Activated CD4-positive, alpha-beta T cell treated with anti-CD3 and anti-CD28 coated beads for 36 hours (primary cell): ENCODE data around the gene EIF3K. TPM values are rescaled to one million over a fixed set of nuclear protein-coding genes. Genes with fewer than 3 reads are reported as not detected.
A peak's percentile ranks its signal among the peaks of the same experiment; 100 is the strongest.

ENCODE experiments used
- ATAC-seq: fragments of 200-7000 bp; cut with Tn5 transposase; one replicate; pipeline ENCODE4 v1.10.0; 2021; ENCODE audit warnings: mild to moderate bottlenecking, moderate library complexity
- CTCF ChIA-PET: fragments of 350-600 bp; sonication (Branson Sonifier 250); formaldehyde crosslinking; loops from one replicate; lab custom pipeline; 2021; ENCODE audit warnings: antibody characterized with exemption; lab: Charles Lee
- POLR2A ChIA-PET: fragments of 350-600 bp; sonication (Branson Sonifier 250); formaldehyde crosslinking; loops from one replicate; lab custom pipeline; 2021; ENCODE audit warnings: antibody characterized with exemption, inconsistent platforms; lab: Charles Lee
- DNase-seq: peaks from one replicate; pipeline ENCODE4 v3.0.0-alpha.2; 2020
- H3K27ac Mint-ChIP-seq: one replicate; pipeline ENCODE4 v1.8.0; 2021; ENCODE audit warnings: mixed read lengths
- H3K27me3 Mint-ChIP-seq: one replicate; pipeline ENCODE4 v1.8.0; 2021; ENCODE audit warnings: mixed read lengths
- H3K36me3 Mint-ChIP-seq: one replicate; pipeline ENCODE4 v1.8.0; 2021; ENCODE audit warnings: low read depth, mixed read lengths
- H3K4me1 Mint-ChIP-seq: one replicate; pipeline ENCODE4 v1.8.0; 2021; ENCODE audit warnings: mixed read lengths
- H3K4me3 Mint-ChIP-seq: one replicate; pipeline ENCODE4 v1.8.0; 2021; ENCODE audit warnings: mild to moderate bottlenecking, moderate library complexity, mixed read lengths
- H3K9me3 Mint-ChIP-seq: one replicate; pipeline ENCODE4 v1.8.0; 2021; ENCODE audit warnings: low read depth, mixed read lengths
- intact Hi-C, 2 experiments: fragments of 100-400 bp; cut with DNase I in 1 of 2; cut with micrococcal nuclease in 1 of 2; formaldehyde crosslinking; loops; one replicate each; pipeline versions ENCODE4 v1.14.2 to v1.15.1; 2022 to 2024; cut with DNase I, micrococcal nuclease
- total RNA-seq, 2 experiments: library from RNA; stranded (reverse); gene quantifications; one replicate each; pipeline ENCODE4 v1.2.3, GENCODE V29; 2021

The EIF3K gene
- total RNA-seq, 2 experiments from 2014 or later = 269 to 297 TPM

DNA sequence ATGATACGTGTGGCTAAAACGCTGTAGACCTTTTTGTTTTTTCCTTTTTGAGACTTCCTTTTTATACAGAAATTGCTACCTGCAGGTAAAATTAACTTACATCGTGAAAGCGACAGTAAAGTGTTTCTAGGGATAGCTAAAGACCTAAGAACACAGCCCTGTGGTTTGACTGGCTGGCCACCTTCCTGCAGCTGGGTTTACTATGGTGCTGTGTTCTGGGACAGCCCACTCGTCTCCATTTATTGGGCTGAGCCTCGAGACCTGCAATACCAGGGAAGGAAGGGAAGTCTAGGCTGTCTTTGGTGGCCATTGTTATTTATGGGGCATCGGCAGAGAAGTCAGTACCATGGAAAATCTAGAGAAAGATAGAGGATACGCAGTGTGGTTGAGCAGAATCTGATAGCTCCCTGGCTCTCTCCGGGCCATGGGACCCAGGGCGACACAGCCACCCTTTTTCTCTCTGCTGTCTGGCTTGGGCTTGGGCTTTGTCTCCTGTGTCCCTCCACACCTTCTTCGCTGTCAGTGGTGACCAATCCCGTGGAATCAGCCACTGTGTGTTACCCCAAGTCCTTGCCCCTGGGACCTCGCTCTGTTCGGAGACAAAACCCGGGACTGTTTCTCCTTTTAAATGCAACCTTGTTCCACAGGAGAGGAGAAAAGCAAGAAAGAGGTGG lies 59.4 kb downstream of the EIF3K start:
- H3K9me3 Mint-ChIP-seq = no peaks in the 10 kb centered on the region
- no peaks in the 10 kb centered on the region for H3K27me3 Mint-ChIP-seq
- peaks cover 74% of the 10 kb centered on the region for H3K4me1 Mint-ChIP-seq
- ChIA-PET CTCF (interaction anchor here (1.1 kb wide), 1 partner anchor 9 kb away, joined by 3 read pairs; no protein-coding TSS in a partner anchor), POLR2A (no interaction called here)
- ATAC-seq (no peak), DNase-seq (no peak)
- intact Hi-C loops = no loop called here
- no peak overlapping the region for H3K27ac Mint-ChIP-seq
- peaks cover 19% of the 10 kb centered on the region for H3K36me3 Mint-ChIP-seq
- no peak overlapping the region for H3K4me3 Mint-ChIP-seq

DNA sequence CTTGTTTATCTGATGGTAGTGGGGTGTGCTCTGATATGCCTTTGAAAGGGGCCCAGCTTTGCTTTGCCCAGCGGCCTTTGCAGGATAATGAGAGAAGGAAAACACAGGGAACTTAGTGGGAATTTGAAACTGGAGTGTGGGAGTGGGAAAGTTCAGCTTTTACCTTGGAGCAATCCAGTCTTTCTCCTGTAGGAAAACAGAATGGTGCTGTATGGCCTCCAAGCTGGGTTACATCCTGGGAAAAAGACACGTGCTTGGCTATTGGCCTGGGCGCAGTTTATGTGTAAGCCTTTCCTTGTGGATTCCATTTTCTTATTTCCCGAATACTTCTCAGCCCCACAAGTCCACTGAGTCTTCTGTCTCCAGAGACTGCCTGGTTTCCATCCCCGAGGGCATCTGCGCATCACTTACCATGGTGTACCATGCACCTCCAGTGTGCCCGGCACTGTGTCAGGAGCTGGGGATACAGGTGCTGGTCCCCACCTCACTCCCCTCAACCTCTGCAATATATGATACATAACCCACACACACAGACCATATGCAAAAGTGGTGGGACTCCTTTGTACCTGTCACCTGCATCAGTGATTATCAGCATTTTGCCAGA lies 60.0 kb downstream of the EIF3K start:
- intact Hi-C loops = no loop called here

DNA sequence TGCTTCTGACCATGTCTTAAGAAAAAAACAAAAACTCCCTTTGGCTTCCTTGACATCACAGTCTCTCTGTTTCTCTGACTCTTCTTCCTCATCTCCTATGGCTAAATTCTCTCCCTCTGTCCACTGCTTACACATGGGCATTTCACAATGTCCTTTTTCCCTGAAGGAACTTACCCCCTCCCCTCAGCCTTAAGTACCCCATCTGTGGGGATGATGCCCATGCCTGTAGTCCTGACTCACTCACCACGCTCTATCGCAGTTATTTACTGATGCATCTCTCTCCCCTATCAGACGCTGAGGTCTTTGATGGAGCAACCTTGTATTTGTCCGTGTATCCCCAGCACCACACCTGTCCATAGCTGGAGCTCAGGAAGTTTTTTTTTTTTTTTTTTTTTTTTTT lies 60.9 kb downstream of the EIF3K start:
- no peak for ATAC-seq
- no peak overlapping the region for H3K4me3 Mint-ChIP-seq
- H3K27me3 Mint-ChIP-seq = no peaks in the 10 kb centered on the region
- DNase-seq = no peak
- no peaks in the 10 kb centered on the region for H3K9me3 Mint-ChIP-seq
- peak overlapping the region; percentile 72 for H3K27ac Mint-ChIP-seq
- peaks cover 16% of the 10 kb centered on the region for H3K36me3 Mint-ChIP-seq
- POLR2A ChIA-PET = no interaction called here
- intact Hi-C loops = loop anchor here in 1 of 2 experiments (5.0 kb wide), 1 partner anchor 33 kb away; the partner anchor contains the start of gene ACTN4
- peaks cover 84% of the 10 kb centered on the region for H3K4me1 Mint-ChIP-seq
- CTCF ChIA-PET = no interaction called here

More for the DNA sequence above, 60.0 kb downstream of the EIF3K start:
- no peak overlapping the region for H3K27ac Mint-ChIP-seq
- peaks cover 80% of the 10 kb centered on the region for H3K4me1 Mint-ChIP-seq
- H3K9me3 Mint-ChIP-seq = no peaks in the 10 kb centered on the region
- H3K36me3 Mint-ChIP-seq = peaks cover 17% of the 10 kb centered on the region
- DNase-seq (no peak), ATAC-seq (no peak)
- H3K4me3 Mint-ChIP-seq = no peak overlapping the region
- H3K27me3 Mint-ChIP-seq = no peaks in the 10 kb centered on the region
- ChIA-PET POLR2A (no interaction called here), CTCF (no interaction called here)

DNA sequence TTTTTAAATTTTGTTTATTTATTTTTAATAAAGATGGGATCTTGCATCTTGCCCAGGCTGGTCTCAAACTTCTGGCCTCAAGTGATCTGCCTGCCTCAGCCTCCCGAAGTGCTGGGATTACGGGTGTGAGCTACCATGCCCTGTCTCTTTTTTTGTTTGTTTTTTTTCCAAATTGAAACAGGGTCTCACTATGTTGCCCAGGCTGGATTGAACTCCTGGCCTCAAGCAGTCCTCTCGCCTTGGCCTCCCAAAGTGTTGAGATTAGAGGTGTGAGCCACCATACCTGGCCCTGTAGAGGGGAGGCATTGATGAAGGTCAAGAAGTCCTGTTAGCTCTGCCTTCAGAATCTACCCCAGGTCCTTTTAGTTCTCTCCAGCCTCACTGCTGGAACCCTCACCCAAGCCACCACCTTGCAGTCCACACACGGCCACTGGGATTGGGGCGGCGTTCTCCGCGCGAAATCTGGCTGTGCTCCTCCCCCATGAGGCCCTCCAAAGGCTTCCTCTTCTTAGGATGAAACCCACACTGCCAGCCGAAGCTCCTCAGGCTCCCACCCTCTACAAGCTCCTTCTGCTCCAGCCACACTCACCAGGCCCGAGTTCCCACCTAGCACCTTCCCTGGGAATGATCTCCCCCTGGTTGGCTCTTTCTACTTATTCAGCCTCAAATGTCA lies 63.3 kb downstream of the EIF3K start:
- no peak for DNase-seq
- CTCF ChIA-PET = interaction anchor here (0.5 to 1.2 kb wide), 6 partner anchors 30 to 303 kb away, joined by 3 to 4 read pairs (median 3); no protein-coding TSS in a partner anchor
- Mint-ChIP-seq H3K27me3 (no peaks in the 10 kb centered on the region), H3K9me3 (no peaks in the 10 kb centered on the region), H3K27ac (no peak overlapping the region), H3K4me3 (no peak overlapping the region), H3K36me3 (peaks cover 16% of the 10 kb centered on the region), H3K4me1 (peaks cover 81% of the 10 kb centered on the region)
- ATAC-seq = no peak
- intact Hi-C loops = loop anchor here in 1 of 2 experiments (5.0 kb wide), 1 partner anchor 35 kb away; the partner anchor contains the start of gene ACTN4
- POLR2A ChIA-PET = interaction anchor here (0.6 kb wide), 1 partner anchor 719 kb away, joined by 3 read pairs; no protein-coding TSS in a partner anchor

DNA sequence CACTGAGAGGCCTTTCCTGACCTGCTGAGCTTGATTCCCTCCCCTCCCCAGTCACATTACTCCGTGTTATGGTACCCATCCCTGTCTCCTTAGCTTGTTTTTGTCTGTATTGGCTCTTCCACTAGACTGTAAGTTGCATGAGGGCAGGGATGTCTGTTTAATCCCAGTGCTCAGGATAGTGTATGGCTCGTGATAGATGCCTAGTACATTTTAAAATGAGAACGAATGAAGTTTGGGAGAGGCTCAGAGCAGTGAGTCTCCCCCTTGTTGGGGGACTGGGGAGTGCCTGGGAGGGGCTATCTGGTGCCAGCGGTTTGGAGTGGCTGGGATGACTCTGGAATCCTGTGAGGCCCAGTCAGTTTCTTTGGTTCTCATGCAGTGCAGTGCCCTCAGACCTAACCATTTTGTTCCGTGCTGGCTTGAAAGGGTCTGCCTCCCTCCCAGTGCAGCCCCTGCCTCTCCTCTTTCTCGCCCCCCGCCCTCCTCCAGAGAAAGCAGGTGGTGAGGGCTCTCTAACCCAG lies 63.9 kb downstream of the EIF3K start:
- intact Hi-C loops = loop anchor here in 1 of 2 experiments (5.0 kb wide), 1 partner anchor 36 kb away; the partner anchor contains the start of gene ACTN4
- Mint-ChIP-seq H3K36me3 (peaks cover 16% of the 10 kb centered on the region), H3K27me3 (no peaks in the 10 kb centered on the region), H3K9me3 (no peaks in the 10 kb centered on the region), H3K4me3 (no peak overlapping the region), H3K4me1 (peaks cover 80% of the 10 kb centered on the region), H3K27ac (peak overlapping the region; percentile 39)
- ChIA-PET POLR2A (no interaction called here), CTCF (interaction anchor here (0.5 to 1.2 kb wide), 6 partner anchors 42 to 302 kb away, joined by 3 to 6 read pairs (median 3); partner anchors contain the start of gene FAM98C)
- no peak for ATAC-seq
- no peak for DNase-seq

DNA sequence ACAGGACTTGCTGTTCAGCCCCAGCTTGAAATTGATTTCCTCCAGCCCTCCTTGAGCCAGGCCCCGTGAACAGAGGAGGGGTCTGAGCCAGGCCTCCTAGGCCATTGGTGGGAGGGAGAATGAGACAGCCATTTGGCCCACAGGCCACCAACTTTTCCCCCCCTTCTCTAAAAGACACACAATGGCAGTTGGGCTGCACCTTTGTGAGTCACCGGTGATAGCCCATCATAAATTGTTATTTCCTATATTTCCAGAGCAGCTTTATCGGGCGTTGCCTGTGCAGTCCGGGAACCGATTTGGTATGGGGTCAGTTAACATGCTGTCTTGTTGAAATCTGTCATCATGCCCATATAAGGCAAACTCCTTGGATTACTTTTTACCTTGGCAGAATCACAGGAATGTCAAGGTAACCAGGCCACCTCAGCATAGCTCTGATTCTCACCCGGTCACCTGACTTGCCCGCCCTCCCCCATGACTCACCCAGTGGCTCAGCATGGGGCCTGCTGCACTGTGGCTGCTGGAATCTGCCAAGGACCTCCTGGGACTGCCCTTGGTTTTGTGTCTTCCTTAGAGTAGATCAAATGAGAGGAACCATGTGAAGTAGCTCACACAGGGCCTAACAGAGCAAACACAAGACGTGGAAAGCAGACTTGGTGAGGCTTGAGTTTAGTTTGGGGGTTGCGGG lies 64.5 kb downstream of the EIF3K start:
- ChIA-PET CTCF (interaction anchor here (0.7 to 1.0 kb wide), 2 partner anchors 41 to 281 kb away, joined by 3 to 6 read pairs; partner anchors contain the start of gene FAM98C), POLR2A (interaction anchor here (0.6 kb wide), 1 partner anchor 21 kb away, joined by 3 read pairs; no protein-coding TSS in a partner anchor)
- no peaks in the 10 kb centered on the region for H3K27me3 Mint-ChIP-seq
- H3K4me3 Mint-ChIP-seq = no peak overlapping the region
- H3K9me3 Mint-ChIP-seq = no peaks in the 10 kb centered on the region
- DNase-seq = peak; percentile 75
- intact Hi-C loops = loop anchor here (2.0 to 5.0 kb wide), 3 partner anchors 27 to 36 kb away; partner anchors contain the start of gene ACTN4 (in 1 of the 2)
- H3K36me3 Mint-ChIP-seq = peaks cover 16% of the 10 kb centered on the region
- H3K27ac Mint-ChIP-seq = peak overlapping the region; percentile 80
- ATAC-seq = peak; percentile 61
- peaks cover 76% of the 10 kb centered on the region for H3K4me1 Mint-ChIP-seq

DNA sequence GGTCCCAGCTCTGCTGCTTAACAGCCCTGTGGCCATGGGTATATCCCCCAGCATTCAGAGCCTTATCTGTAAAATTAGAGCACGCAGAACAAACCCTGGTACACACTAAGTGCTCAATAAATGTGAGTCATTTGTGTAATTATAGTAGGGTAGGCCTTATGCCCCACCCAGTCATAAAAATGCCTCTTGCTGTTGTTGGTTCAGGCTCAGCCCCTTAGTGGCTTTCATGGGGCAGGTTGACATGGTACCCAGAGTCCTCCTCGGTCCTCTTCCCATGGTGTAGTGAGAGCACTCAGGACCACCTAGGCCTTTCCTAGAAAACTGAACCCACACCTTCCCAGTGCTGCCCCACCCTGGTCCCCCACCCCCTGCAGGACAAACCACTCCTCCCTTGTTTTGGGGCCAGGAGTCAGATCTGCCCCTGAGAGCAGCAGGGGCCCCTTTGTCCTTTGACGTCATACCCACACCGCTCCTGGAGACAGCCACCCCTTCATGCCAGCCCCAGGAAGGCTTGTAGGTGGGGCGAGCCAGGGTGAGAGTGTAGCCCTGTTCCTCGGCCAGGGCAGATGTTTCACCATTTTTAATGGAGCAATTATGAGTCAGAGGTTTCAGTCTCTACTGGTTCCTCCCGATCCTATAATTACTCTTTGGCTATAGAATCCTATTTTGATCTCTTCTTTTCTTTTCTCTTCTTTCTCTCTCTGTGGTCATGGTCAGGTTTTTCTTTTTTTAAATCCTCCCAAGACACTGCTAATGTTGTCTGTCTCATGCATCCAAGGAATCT lies 65.3 kb downstream of the EIF3K start:
- H3K9me3 Mint-ChIP-seq = no peaks in the 10 kb centered on the region
- H3K36me3 Mint-ChIP-seq = peaks cover 16% of the 10 kb centered on the region
- CTCF ChIA-PET = interaction anchor here (0.7 to 1.0 kb wide), 2 partner anchors 24 to 40 kb away, joined by 3 read pairs; no protein-coding TSS in a partner anchor
- peak overlapping the region; percentile 80 for H3K27ac Mint-ChIP-seq
- DNase-seq (peak; percentile 65), ATAC-seq (peak; percentile 59)
- H3K27me3 Mint-ChIP-seq = no peaks in the 10 kb centered on the region
- H3K4me1 Mint-ChIP-seq = peaks cover 73% of the 10 kb centered on the region
- intact Hi-C loops = loop anchor here (2.0 to 5.0 kb wide), 3 partner anchors 27 to 37 kb away; partner anchors contain the start of gene ACTN4 (in 1 of the 2)
- POLR2A ChIA-PET = interaction anchor here (0.6 kb wide), 1 partner anchor 22 kb away, joined by 3 read pairs; no protein-coding TSS in a partner anchor
- H3K4me3 Mint-ChIP-seq = no peak overlapping the region

DNA sequence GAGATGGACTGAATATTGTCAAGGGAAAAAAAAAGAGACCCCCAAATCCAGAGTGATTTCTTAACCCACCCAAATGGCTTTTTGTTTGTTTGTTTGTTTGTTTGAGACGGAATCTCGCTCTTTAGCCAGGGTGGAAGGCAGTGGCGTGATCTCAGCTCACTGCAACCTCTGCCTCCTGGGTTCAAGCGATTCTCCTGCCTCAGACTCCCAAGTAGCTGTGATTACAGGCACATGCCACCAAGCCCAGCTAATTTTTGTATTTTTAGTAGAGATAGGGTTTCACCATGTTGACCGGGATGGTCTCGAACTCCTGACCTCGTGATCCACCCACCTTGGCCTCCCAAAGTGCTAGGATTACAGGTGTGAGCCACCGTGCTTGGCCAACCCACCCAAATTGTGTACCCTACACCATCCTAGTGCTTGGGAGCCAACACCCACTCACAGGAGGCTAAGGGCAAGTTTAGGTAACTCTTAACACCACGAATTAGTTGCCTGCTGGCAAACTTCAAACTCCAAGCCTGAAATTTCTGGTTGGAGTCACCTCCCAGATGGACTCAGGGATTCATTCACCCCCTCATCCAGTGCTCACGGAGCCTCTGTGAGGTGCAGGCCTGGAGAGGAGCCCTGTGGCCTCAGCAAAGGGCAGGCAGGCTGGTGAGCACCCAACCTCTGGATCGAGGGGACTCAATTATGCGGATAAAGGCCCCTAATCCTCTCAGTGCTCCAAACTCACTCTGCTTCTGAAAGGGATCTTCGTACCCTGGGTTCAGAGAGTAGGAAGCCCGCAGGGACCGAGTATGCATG lies 66.1 kb downstream of the EIF3K start:
- H3K4me3 Mint-ChIP-seq = no peak overlapping the region
- H3K27me3 Mint-ChIP-seq = no peaks in the 10 kb centered on the region
- no peaks in the 10 kb centered on the region for H3K9me3 Mint-ChIP-seq
- ChIA-PET CTCF (interaction anchor here (0.7 to 1.3 kb wide), 3 partner anchors 25 to 50 kb away, joined by 3 to 4 read pairs (median 3); no protein-coding TSS in a partner anchor), POLR2A (no interaction called here)
- H3K4me1 Mint-ChIP-seq = peaks cover 67% of the 10 kb centered on the region
- peak overlapping the region; percentile 76 for H3K27ac Mint-ChIP-seq
- intact Hi-C loops = loop anchor here (2.0 to 5.0 kb wide), 3 partner anchors 28 to 38 kb away; partner anchors contain the start of gene ACTN4 (in 1 of the 2)
- peaks cover 16% of the 10 kb centered on the region for H3K36me3 Mint-ChIP-seq
- DNase-seq (no peak), ATAC-seq (no peak)
